Smooth muscle cell of the brain vasculature (primary cell): Measurements from ENCODE around the gene STC2.

ENCODE experiments used
- DNase-seq: peaks from one replicate; pipeline ENCODE4 v3.0.0-alpha.2; 2012; ENCODE audit warnings: low read depth, low spot score

STC2 gene

GRCh38 chr5:173314166-173314952, 13.9 kb downstream of the STC2 start:
- DNase-seq: no peak

- no peak for DNase-seq
These were observed 14.8 kb downstream of the STC2 start for GRCh38 chr5:173313351-173313801.

GRCh38 chr5:173312821-173313220, 15.4 kb downstream of the STC2 start:
- no peak for DNase-seq

DNA sequence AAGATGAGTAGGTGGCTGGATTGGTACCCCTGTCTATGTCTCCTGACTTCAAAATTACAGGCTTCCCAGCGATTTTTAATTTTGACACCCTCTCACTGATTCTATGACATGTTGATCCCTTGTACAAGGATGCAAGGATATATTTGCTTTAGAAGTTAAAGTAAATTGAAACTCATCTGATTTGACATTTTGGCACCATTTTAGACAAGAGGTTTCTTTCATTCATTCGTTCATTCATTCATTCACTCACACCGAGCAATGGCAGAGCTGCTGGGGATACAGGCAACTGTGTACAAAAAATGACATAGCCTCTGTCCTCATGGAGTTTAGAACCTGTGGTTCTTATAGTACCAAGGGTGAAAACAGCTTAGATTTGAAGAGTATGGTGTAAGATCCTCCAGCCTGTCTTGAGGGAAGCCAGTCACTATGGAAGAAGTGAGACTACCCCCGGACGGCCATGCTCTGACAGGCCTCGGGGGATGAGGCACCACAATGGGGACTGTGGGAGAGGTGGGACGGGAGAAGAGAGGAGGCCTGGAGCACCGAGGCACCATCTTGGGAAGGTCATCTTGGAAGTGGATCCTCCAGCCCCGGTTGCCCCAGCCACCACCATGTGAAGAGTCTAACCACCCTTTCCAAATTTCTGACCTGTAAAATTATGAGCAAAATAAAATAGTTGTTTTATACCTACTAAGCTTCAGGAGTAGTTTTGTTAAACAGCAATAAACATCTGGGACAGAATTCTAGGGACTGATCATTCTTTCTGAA, 16.2 kb downstream of the STC2 start:
- no peak for DNase-seq

DNA sequence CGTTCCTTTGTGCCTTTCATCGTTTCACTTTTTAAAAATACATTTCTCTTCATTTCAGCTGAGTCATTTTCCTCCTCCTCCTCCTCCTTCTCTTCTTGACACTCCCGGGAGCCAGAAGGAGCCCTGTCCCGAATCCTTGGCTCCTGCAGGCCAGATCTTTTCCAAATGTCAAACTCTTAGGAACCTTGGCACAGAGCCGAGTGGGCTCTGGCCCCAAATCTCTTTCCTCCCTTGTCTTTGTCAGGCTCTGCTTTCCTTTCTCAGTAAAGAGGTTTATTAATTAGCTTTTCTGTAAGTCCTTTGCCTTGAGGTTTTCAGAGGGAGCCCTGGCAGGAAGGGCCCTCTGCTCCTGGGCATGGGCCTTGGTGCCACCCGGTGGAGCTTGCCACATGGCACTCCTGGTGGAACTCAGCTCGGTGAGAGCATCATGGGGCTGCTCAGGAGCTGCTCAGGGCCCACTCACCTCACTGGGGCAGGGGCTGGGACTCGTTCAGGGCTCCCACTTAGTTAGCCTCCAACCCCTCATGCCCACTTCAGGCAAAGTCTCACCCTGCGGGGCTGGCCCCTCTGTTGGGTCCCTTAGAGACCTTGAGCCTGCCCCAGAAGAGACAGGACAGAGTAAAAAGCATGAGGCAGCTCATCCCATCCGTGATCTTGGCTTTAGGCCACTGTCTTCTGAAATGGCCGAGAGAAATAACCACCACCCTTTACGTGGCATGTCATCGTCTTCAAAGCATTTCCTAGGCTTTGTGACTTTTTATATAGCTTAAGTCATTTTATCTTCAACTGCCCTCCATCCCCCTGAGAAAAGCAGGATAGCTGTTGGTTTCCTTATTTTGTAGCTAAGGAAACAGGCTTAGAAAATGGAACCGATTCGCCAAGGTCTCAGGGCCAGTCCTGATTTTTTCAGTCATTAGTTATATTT, 17.1 kb downstream of the STC2 start:
- no peak for DNase-seq

DNA sequence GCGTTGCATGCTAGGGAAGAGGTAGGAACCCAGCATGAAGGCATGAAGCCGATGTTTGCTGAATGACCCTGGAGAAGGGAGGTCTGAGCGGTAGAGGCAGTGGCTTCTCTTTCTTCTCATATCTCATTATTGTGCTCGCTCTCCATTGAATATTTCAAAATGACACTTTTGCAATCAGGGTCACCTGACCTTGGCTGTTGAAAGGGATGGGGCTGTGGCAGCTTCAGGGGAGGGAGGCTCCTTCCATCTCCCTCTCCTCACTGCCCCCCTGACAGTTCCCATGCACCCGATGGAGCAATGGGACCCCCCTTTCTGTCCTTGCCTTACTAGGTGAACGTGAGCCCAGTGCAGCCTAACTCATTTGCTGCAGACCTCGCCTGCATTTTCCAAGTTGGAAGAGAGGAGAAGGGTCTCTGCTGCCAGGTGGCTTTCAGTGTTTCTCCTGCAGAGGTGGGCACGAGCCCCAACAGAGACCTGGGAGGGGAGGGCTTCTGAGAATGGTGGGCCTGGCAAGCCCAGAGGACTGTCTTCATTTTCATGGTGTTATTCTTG, 17.9 kb downstream of the STC2 start:
- no peak for DNase-seq

DNA sequence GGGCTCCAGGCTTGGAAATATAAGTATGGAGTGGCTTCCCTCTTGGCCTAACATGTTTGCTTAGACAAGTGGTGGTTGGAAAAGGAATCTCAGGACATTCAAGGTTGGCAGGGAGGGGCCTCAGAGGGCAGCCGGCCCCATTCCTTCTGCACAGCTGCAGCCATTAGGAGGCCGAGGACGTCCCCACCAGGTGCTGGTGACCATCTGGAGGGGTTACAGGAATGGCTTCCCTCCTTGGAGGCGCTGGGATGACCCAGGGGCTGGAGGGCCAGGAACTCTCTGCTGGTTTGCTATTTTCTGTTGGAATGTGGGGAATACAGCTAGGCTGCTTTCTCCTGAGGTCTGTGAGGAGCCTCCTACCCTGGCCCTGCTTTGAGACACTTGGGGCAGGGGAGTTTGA, 18.5 kb downstream of the STC2 start:
- DNase-seq: no peak

DNA sequence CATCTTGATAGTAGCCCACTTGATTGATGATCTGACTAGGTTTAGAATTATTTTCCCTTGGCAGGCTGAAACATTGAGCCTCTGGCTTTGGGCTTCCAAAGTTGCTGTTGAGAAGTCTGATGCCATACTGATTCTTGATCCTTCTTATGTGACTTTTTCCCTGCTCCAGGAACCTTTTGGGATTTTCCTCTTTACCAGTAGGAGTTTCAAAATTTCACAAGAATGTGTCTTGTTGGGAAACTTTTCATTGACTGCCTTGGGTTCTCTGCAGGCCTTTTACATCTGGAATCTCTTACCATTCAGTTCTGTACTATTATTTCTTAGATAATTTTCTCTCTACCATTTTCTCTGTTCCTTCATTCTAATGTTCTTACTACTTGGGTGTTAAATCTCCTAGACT, 20.0 kb downstream of the STC2 start:
- no peak for DNase-seq

GRCh38 chr5:173307695-173308094, 20.5 kb downstream of the STC2 start:
- DNase-seq: no peak

DNA sequence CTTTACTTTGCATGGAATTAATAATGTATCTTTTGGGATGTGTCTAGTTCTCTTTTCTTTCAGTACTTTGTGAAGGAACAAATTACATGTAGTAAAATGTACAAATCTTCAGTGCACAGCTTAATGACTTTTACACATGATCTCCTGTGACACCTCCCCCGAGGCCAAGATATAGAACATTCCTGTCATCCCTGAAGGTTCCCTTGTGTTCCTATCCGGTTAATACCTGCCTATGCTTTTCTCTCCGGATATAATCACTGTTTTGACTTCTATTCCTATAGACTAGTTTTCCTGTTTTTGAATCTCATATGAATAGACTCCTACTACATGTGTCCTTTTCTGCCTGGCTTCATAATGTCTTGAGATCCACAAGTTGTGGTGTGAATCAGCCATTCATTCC, 21.5 kb downstream of the STC2 start:
- no peak for DNase-seq

GRCh38 chr5:173304591-173304988, 23.6 kb downstream of the STC2 start:
- no peak for DNase-seq

- DNase-seq: no peak
These were observed 24.2 kb downstream of the STC2 start for GRCh38 chr5:173303878-173304590.

- no peak for DNase-seq
These were observed 25.6 kb downstream of the STC2 start for GRCh38 chr5:173302546-173303155.

DNA sequence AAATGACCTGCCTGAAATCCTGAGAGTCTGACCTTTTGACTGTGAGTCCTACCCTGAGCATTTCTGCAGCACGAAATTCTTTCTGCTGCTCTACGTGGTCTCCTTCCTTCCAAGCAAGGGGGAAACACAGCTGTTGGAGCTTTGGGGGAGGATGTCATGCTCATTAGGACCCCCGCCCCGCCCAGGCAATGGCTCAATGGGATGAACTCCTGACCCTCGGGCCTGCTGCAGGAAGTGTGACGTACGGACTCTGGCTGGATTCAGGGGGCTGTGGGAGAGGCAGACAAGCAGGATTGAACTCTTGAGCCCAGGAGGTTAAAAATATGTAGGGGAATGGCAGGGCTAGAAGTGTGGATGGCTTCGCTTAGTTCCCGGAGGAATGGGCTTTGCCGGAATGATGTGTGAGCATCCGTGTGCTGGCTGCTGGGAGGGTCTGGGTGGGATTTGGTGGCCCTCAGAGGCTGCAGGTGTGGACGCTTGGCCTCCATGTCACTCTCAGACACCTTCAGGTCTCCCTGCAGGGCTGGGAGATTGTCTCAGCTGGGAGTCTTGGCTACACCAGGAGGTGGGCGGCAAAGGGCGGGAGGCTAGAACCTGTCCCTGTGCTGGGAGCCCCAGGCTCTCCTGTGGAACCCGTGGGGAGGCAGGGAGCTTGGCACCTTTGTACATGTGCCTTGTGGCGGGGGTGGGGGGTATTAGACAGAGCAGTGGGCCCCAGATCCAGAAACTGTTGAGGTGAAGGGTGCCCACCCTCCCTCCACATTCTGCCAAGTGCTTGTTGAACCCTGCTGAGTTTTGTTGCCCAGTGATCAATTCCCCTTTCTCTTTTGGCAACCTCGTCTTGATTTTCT, 26.3 kb downstream of the STC2 start:
- DNase-seq: no peak

- DNase-seq: no peak
These were observed 27.7 kb downstream of the STC2 start for GRCh38 chr5:173300389-173301047.

DNA sequence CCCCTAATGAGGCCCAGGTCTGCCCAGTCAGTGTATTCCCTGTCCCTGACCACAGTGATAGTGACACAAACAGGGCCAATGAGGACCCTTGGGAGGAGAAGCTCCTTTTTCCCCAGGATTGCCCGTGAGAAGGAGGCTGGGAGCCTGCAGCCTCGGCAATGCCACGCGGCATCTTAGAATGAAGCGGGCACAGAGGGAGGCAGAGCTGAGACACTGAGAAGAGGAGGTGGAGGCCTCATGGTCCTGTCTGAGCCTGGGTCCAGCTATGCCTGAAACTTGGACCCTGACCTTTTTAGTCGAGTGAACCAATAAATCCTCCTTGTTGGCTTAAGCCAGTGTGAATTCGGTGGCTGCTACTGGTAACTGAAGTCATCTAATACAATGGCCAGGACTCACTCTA, 28.4 kb downstream of the STC2 start:
- DNase-seq: no peak

- DNase-seq: no peak
These were observed 29.8 kb downstream of the STC2 start for GRCh38 chr5:173298213-173298926.

GRCh38 chr5:173297813-173298212, 30.4 kb downstream of the STC2 start:
- DNase-seq: no peak
